Measurements from ENCODE around the gene NFIC.

NFIC gene

GRCh38 chr19:3493651-3494050 lies 127.3 kb downstream of the NFIC start:
- no CpG with 5 or more reads among the region's 14 CpGs for WGBS, 2 donors (ENCODE audit: extremely low coverage in 2 of 2, insufficient read length in 2 of 2, insufficient replicate concordance in 1 of 2)
- Histone ChIP-seq H3K14ac (ENCODE audit: low read length) (no peak overlapping the region), H3K27ac (replicated peaks; ENCODE audit: low read length) (no peak overlapping the region), H3K79me1 (ENCODE audit: low read depth, low read length) (peaks cover 3% of the 10 kb centered on the region), H4K8ac (ENCODE audit: low read depth, low read length) (no peak overlapping the region), H2BK5ac (ENCODE audit: low read length) (no peak overlapping the region), H3K4ac (ENCODE audit: low read length) (no peak overlapping the region), H3K9me3 (replicated peaks in 1 of 2; ENCODE audit: control insufficient read depth in 2 of 2, insufficient read depth in 1 of 2, low read depth in 1 of 2, low read length in 2 of 2) (no peaks in the 10 kb centered on the region), H4K91ac (ENCODE audit: low read depth, low read length, poor library complexity) (no peak overlapping the region), H3K23ac (ENCODE audit: low read depth, low read length, poor library complexity) (no peak overlapping the region), H2BK12ac (ENCODE audit: low read length) (peak overlapping the region; percentile 41), H3K4me3 (ENCODE audit: low read length in 2 of 2) (no peak overlapping the region), H2BK15ac (ENCODE audit: low read length) (no peak overlapping the region), H3K9ac (ENCODE audit: low read depth, low read length, poor library complexity) (no peak overlapping the region), H2AFZ (ENCODE audit: low read length) (no peak overlapping the region), H2AK5ac (ENCODE audit: low read depth, low read length) (no peak overlapping the region), H3K18ac (ENCODE audit: low read length) (no peak overlapping the region), H3K27me3 (ENCODE audit: control insufficient read depth in 3 of 3, insufficient read depth in 3 of 3, low read depth in 1 of 3, low read length in 3 of 3) (no peaks in the 10 kb centered on the region), H3K4me1 (ENCODE audit: control insufficient read depth in 2 of 2, insufficient read depth in 1 of 2, low read depth in 1 of 2, low read length in 2 of 2) (no peaks in the 10 kb centered on the region), H3K36me3 (replicated peaks in 1 of 2; ENCODE audit: control insufficient read depth in 2 of 2, insufficient read depth in 2 of 2, low read length in 2 of 2) (peaks cover 15 to 49% of the 10 kb centered on the region in 2 donors), H2BK120ac (ENCODE audit: low read depth, low read length) (no peak overlapping the region), H3K4me2 (ENCODE audit: insufficient read depth, low read length, poor library complexity, severe bottlenecking) (no peak overlapping the region)
- no peak for DNase-seq (ENCODE audit: low spot score)

GRCh38 chr19:3494051-3494450 lies 127.7 kb downstream of the NFIC start:
- no peak overlapping the region for H3K4me3 ChIP-seq (ENCODE audit: low read length in 2 of 2)
- no CpG with 5 or more reads among the region's 15 CpGs for WGBS, 2 donors (ENCODE audit: extremely low coverage in 2 of 2, insufficient read length in 2 of 2, insufficient replicate concordance in 1 of 2)
- no peak overlapping the region for H2BK12ac ChIP-seq (ENCODE audit: low read length)
- no peaks in the 10 kb centered on the region for H3K4me1 ChIP-seq (ENCODE audit: control insufficient read depth in 2 of 2, insufficient read depth in 1 of 2, low read depth in 1 of 2, low read length in 2 of 2)
- peaks cover 15 to 49% of the 10 kb centered on the region in 2 donors for H3K36me3 ChIP-seq (replicated peaks in 1 of 2; ENCODE audit: control insufficient read depth in 2 of 2, insufficient read depth in 2 of 2, low read length in 2 of 2)
- H4K8ac ChIP-seq (ENCODE audit: low read depth, low read length), result no peak overlapping the region
- H3K4ac ChIP-seq (ENCODE audit: low read length), result no peak overlapping the region
- no peak overlapping the region for H2BK5ac ChIP-seq (ENCODE audit: low read length)
- no peak overlapping the region for H2BK15ac ChIP-seq (ENCODE audit: low read length)
- H3K79me1 ChIP-seq (ENCODE audit: low read depth, low read length), result peaks cover 3% of the 10 kb centered on the region
- no peaks in the 10 kb centered on the region for H3K27me3 ChIP-seq (ENCODE audit: control insufficient read depth in 3 of 3, insufficient read depth in 3 of 3, low read depth in 1 of 3, low read length in 3 of 3)
- no peak overlapping the region for H3K4me2 ChIP-seq (ENCODE audit: insufficient read depth, low read length, poor library complexity, severe bottlenecking)
- no peaks in the 10 kb centered on the region for H3K9me3 ChIP-seq (replicated peaks in 1 of 2; ENCODE audit: control insufficient read depth in 2 of 2, insufficient read depth in 1 of 2, low read depth in 1 of 2, low read length in 2 of 2)
- no peak for DNase-seq (ENCODE audit: low spot score)
- no peak overlapping the region for H3K9ac ChIP-seq (ENCODE audit: low read depth, low read length, poor library complexity)
- no peak overlapping the region for H2BK120ac ChIP-seq (ENCODE audit: low read depth, low read length)
- H2AK5ac ChIP-seq (ENCODE audit: low read depth, low read length), result no peak overlapping the region
- no peak overlapping the region for H3K23ac ChIP-seq (ENCODE audit: low read depth, low read length, poor library complexity)
- no peak overlapping the region for H3K14ac ChIP-seq (ENCODE audit: low read length)
- H3K27ac ChIP-seq (replicated peaks; ENCODE audit: low read length), result no peak overlapping the region
- H2AFZ ChIP-seq (ENCODE audit: low read length), result no peak overlapping the region
- H3K18ac ChIP-seq (ENCODE audit: low read length), result no peak overlapping the region
- H4K91ac ChIP-seq (ENCODE audit: low read depth, low read length, poor library complexity), result no peak overlapping the region

- Histone ChIP-seq H3K4me3 (ENCODE audit: low read length in 2 of 2) (peak overlapping the region in 1 of 2 donors; percentile 12), H4K91ac (ENCODE audit: low read depth, low read length, poor library complexity) (no peak overlapping the region), H2BK5ac (ENCODE audit: low read length) (no peak overlapping the region), H4K8ac (ENCODE audit: low read depth, low read length) (no peak overlapping the region), H3K4ac (ENCODE audit: low read length) (no peak overlapping the region), H3K18ac (ENCODE audit: low read length) (no peak overlapping the region), H3K14ac (ENCODE audit: low read length) (no peak overlapping the region), H3K27ac (replicated peaks; ENCODE audit: low read length) (no peak overlapping the region), H3K27me3 (ENCODE audit: control insufficient read depth in 3 of 3, insufficient read depth in 3 of 3, low read depth in 1 of 3, low read length in 3 of 3) (no peaks in the 10 kb centered on the region), H3K36me3 (replicated peaks in 1 of 2; ENCODE audit: control insufficient read depth in 2 of 2, insufficient read depth in 2 of 2, low read length in 2 of 2) (peaks cover 15 to 49% of the 10 kb centered on the region in 2 donors), H2AK5ac (ENCODE audit: low read depth, low read length) (no peak overlapping the region), H3K4me2 (ENCODE audit: insufficient read depth, low read length, poor library complexity, severe bottlenecking) (no peak overlapping the region), H3K9me3 (replicated peaks in 1 of 2; ENCODE audit: control insufficient read depth in 2 of 2, insufficient read depth in 1 of 2, low read depth in 1 of 2, low read length in 2 of 2) (no peaks in the 10 kb centered on the region), H2BK15ac (ENCODE audit: low read length) (no peak overlapping the region), H2BK12ac (ENCODE audit: low read length) (no peak overlapping the region), H2AFZ (ENCODE audit: low read length) (no peak overlapping the region), H3K23ac (ENCODE audit: low read depth, low read length, poor library complexity) (no peak overlapping the region), H3K4me1 (ENCODE audit: control insufficient read depth in 2 of 2, insufficient read depth in 1 of 2, low read depth in 1 of 2, low read length in 2 of 2) (no peaks in the 10 kb centered on the region), H3K9ac (ENCODE audit: low read depth, low read length, poor library complexity) (no peak overlapping the region), H3K79me1 (ENCODE audit: low read depth, low read length) (peaks cover 3% of the 10 kb centered on the region), H2BK120ac (ENCODE audit: low read depth, low read length) (no peak overlapping the region)
- WGBS, 2 donors (ENCODE audit: extremely low coverage in 2 of 2, insufficient read length in 2 of 2, insufficient replicate concordance in 1 of 2), result no CpG with 5 or more reads among the region's 18 CpGs
- no peak for DNase-seq (ENCODE audit: low spot score)
These were observed 128.2 kb downstream of the NFIC start for GRCh38 chr19:3494559-3494958.

- Histone ChIP-seq H3K23ac (ENCODE audit: low read depth, low read length, poor library complexity) (no peak overlapping the region), H3K27me3 (ENCODE audit: control insufficient read depth in 3 of 3, insufficient read depth in 3 of 3, low read depth in 1 of 3, low read length in 3 of 3) (no peaks in the 10 kb centered on the region), H2AK5ac (ENCODE audit: low read depth, low read length) (no peak overlapping the region), H3K27ac (replicated peaks; ENCODE audit: low read length) (no peak overlapping the region), H3K9me3 (replicated peaks in 1 of 2; ENCODE audit: control insufficient read depth in 2 of 2, insufficient read depth in 1 of 2, low read depth in 1 of 2, low read length in 2 of 2) (peaks cover 0 to 2% of the 10 kb centered on the region in 2 donors), H3K4me1 (ENCODE audit: control insufficient read depth in 2 of 2, insufficient read depth in 1 of 2, low read depth in 1 of 2, low read length in 2 of 2) (peaks cover 0 to 3% of the 10 kb centered on the region in 2 donors), H3K4me3 (ENCODE audit: low read length in 2 of 2) (no peak overlapping the region), H2BK5ac (ENCODE audit: low read length) (no peak overlapping the region), H3K4ac (ENCODE audit: low read length) (no peak overlapping the region), H2BK120ac (ENCODE audit: low read depth, low read length) (no peak overlapping the region), H3K79me1 (ENCODE audit: low read depth, low read length) (peaks cover 5% of the 10 kb centered on the region), H4K91ac (ENCODE audit: low read depth, low read length, poor library complexity) (no peak overlapping the region), H3K4me2 (ENCODE audit: insufficient read depth, low read length, poor library complexity, severe bottlenecking) (peak overlapping the region; percentile 4), H4K8ac (ENCODE audit: low read depth, low read length) (no peak overlapping the region), H2AFZ (ENCODE audit: low read length) (no peak overlapping the region), H3K9ac (ENCODE audit: low read depth, low read length, poor library complexity) (peak overlapping the region; percentile 57), H2BK15ac (ENCODE audit: low read length) (no peak overlapping the region), H3K18ac (ENCODE audit: low read length) (no peak overlapping the region), H2BK12ac (ENCODE audit: low read length) (no peak overlapping the region), H3K14ac (ENCODE audit: low read length) (no peak overlapping the region), H3K36me3 (replicated peaks in 1 of 2; ENCODE audit: control insufficient read depth in 2 of 2, insufficient read depth in 2 of 2, low read length in 2 of 2) (peaks cover 15 to 46% of the 10 kb centered on the region in 2 donors)
- DNase-seq (ENCODE audit: low spot score), result no peak
- no CpG with 5 or more reads among the region's 32 CpGs for WGBS, 2 donors (ENCODE audit: extremely low coverage in 2 of 2, insufficient read length in 2 of 2, insufficient replicate concordance in 1 of 2)
These were observed 130.2 kb downstream of the NFIC start for GRCh38 chr19:3496392-3497273.

Data from neuronal stem cell (in vitro differentiated cells).